Naive thymus-derived CD4-positive, alpha-beta T cell (primary cell): ENCODE data around the gene SLC22A1. TPM values are rescaled to one million over a fixed set of nuclear protein-coding genes. Genes with fewer than 3 reads are reported as not detected.
"Not testable (repeated sequence)": the region's sequence is repeated elsewhere in the genome, so short reads cannot be mapped to it uniquely, and the experiment has no call there.

Experiments
- ATAC-seq: fragments of 150-1000 bp; cut with Tn5 transposase; 2 replicates; pipeline ENCODE4 v1.10.0; 2021; ENCODE audit warnings: mild to moderate bottlenecking, moderate library complexity
- CTCF ChIA-PET: fragments of 350-600 bp; sonication (Branson Sonifier 250); formaldehyde crosslinking; loops from one replicate; lab custom pipeline; 2021; ENCODE audit warnings: antibody characterized with exemption; lab: Charles Lee
- POLR2A ChIA-PET: fragments of 350-600 bp; sonication (Branson Sonifier 250); formaldehyde crosslinking; loops from one replicate; lab custom pipeline; 2021; ENCODE audit warnings: antibody characterized with exemption, inconsistent platforms; lab: Charles Lee
- DNase-seq, 9 donors: peaks; one replicate each; pipeline versions ENCODE4 v3.0.0 to v3.0.0-alpha.2; 2020 to 2022; ENCODE audit warnings: mixed read lengths in 1 of 9
- H3K27ac ChIP-seq: one replicate; pipeline ENCODE4 v1.7.0; 2013; ENCODE audit warnings: mild to moderate bottlenecking, low read depth, low read length, moderate library complexity
- H3K27me3 ChIP-seq, 2 donors: one replicate each; pipeline ENCODE4 v1.7.0; 2013; ENCODE audit warnings: low read length in 2 of 2, mild to moderate bottlenecking in 2 of 2, moderate library complexity in 2 of 2; ENCODE audit not compliant: control insufficient read depth in 2 of 2, insufficient read depth in 2 of 2
- H3K36me3 ChIP-seq, 3 experiments: 1 replicate in 2 of 3; 2 replicates in 1 of 3; pipeline ENCODE4 v1.7.0; 2013; ENCODE audit warnings: low read length in 3 of 3, mild to moderate bottlenecking in 3 of 3, moderate library complexity in 1 of 3; ENCODE audit not compliant: insufficient read depth in 3 of 3, control insufficient read depth in 2 of 3
- H3K4me1 ChIP-seq, 2 donors: one replicate each; pipeline ENCODE4 v1.7.0; 2013; ENCODE audit warnings: low read length in 2 of 2, mild to moderate bottlenecking in 2 of 2, moderate library complexity in 1 of 2; ENCODE audit not compliant: control insufficient read depth in 2 of 2, insufficient read depth in 2 of 2
- H3K4me3 ChIP-seq: 2 replicates; pipeline ENCODE4 v1.7.0; 2013; ENCODE audit warnings: mild to moderate bottlenecking, low read length
- H3K9me3 ChIP-seq, 3 experiments: 1 replicate in 2 of 3; 2 replicates in 1 of 3; pipeline ENCODE4 v1.7.0; 2013; ENCODE audit warnings: low read length in 3 of 3; ENCODE audit not compliant: control insufficient read depth in 2 of 3
- H3K27ac Mint-ChIP-seq, 9 donors: one replicate each; pipeline ENCODE4 v1.8.0; 2020 to 2022; ENCODE audit warnings: mixed read lengths in 9 of 9, mild to moderate bottlenecking in 8 of 9, moderate library complexity in 5 of 9, inconsistent platforms in 2 of 9
- H3K27me3 Mint-ChIP-seq, 5 donors: one replicate each; pipeline ENCODE4 v1.8.0; 2021 to 2022; ENCODE audit warnings: mixed read lengths in 5 of 5, mild to moderate bottlenecking in 1 of 5
- H3K36me3 Mint-ChIP-seq, 5 donors: one replicate each; pipeline ENCODE4 v1.8.0; 2020 to 2022; ENCODE audit warnings: mixed read lengths in 5 of 5, mild to moderate bottlenecking in 3 of 5, inconsistent platforms in 1 of 5
- H3K4me1 Mint-ChIP-seq, 7 donors: one replicate each; pipeline ENCODE4 v1.8.0; 2020 to 2022; ENCODE audit warnings: mixed read lengths in 7 of 7, mild to moderate bottlenecking in 3 of 7, inconsistent platforms in 1 of 7
- H3K4me3 Mint-ChIP-seq, 10 donors: one replicate each; pipeline ENCODE4 v1.8.0; 2020 to 2022; ENCODE audit warnings: mild to moderate bottlenecking in 10 of 10, mixed read lengths in 10 of 10, moderate library complexity in 6 of 10, inconsistent platforms in 2 of 10
- H3K9me3 Mint-ChIP-seq, 11 donors: one replicate each; pipeline ENCODE4 v1.8.0; 2020 to 2022; ENCODE audit warnings: mixed read lengths in 11 of 11, mild to moderate bottlenecking in 4 of 11, inconsistent platforms in 1 of 11, moderate library complexity in 1 of 11
- intact Hi-C, 2 donors: fragments of 100-400 bp; cut with micrococcal nuclease; formaldehyde crosslinking; loops; one replicate each; pipeline ENCODE4 v1.15.1; 2023
- polyA plus RNA-seq, 2 donors: library from polyadenylated mRNA; unstranded; fragments of 300-500 nt; fragmentation: Illumina TruSeq; gene quantifications; one replicate each; pipeline ENCODE4 v1.2.3, GENCODE V29; 2021
- total RNA-seq, 6 experiments: library from RNA in 5 of 6; stranded (reverse) in 5 of 6; gene quantifications; 1 replicate in 5 of 6; 2 replicates in 1 of 6; pipeline ENCODE4 v1.2.3 and lab custom pipeline; 2021 to 2026

The SLC22A1 gene
- total and polyA plus RNA-seq, 7 experiments from 2014 or later = 0.39 to 2.2 (median 1.3) TPM; not detected in 3

DNA sequence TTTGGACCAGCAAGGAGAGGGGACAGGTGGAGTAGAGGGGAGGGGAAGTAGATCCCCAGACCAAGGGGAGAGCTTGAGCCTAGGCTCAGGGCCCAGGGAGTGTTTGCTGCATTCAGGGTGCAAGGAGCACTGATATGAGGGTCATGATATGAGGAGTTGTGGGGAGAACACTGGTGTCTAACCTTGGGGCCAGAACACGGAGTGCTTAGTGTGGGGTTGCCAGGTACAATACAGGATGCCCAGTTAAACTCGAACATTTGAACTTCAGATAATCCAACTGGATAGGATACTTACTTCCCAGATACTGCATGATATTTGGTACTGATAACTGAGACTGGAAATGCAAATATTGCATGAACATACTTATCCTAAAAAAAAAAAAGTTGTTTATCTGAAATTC is 2.4 kb downstream of the SLC22A1 start:
- Mint-ChIP-seq H3K27ac (peak overlapping the region in 1 of 9 donors; percentile 33), H3K36me3 (peaks cover 2 to 8% (median 5%) of the 10 kb centered on the region in 5 donors), H3K4me1 (no peaks in the 10 kb centered on the region), H3K4me3 (peak overlapping the region in 1 of 10 donors; percentile 5), H3K27me3 (peaks cover 0 to 5% (median 0%) of the 10 kb centered on the region in 5 donors), H3K9me3 (peaks cover 0 to 2% (median 0%) of the 10 kb centered on the region in 11 donors)
- Histone ChIP-seq H3K9me3 (no peaks in the 10 kb centered on the region), H3K36me3 (no peaks in the 10 kb centered on the region), H3K4me1 (no peaks in the 10 kb centered on the region), H3K27me3 (no peaks in the 10 kb centered on the region), H3K4me3 (no peak overlapping the region), H3K27ac (no peak overlapping the region)
- no peak for DNase-seq
- POLR2A ChIA-PET = no interaction called here
- CTCF ChIA-PET = no interaction called here
- intact Hi-C loops = no loop called here
- peak; percentile 29 for ATAC-seq

DNA sequence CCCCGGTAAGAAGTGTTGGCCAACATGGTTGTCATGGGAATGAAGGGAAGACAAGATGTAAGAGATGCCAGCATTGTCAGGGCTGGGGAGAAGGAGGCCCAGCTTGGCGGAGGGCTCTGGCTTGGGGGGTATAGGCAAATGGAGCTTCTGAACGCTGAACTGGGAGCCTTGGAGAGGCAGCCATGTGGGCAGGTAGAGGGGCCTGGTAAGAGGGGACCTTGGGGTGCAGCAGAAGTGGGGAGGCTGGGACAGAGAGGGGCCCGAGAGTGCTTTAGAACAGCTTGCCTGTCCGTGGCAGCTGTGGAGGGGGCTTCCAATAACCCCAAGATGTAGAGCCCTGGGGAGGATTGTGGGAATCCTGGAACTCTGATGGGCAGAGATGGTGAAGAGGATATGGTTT is 3.0 kb downstream of the SLC22A1 start:
- no peak overlapping the region for H3K27ac Mint-ChIP-seq
- Histone ChIP-seq H3K4me3 (no peak overlapping the region), H3K9me3 (no peaks in the 10 kb centered on the region), H3K27me3 (no peaks in the 10 kb centered on the region), H3K27ac (no peak overlapping the region), H3K4me1 (no peaks in the 10 kb centered on the region), H3K36me3 (no peaks in the 10 kb centered on the region)
- DNase-seq (no peak), ATAC-seq (no peak)
- intact Hi-C loops = no loop called here
- H3K36me3 Mint-ChIP-seq = peaks cover 0 to 5% (median 2%) of the 10 kb centered on the region in 5 donors
- H3K9me3 Mint-ChIP-seq = peaks cover 0 to 2% (median 0%) of the 10 kb centered on the region in 11 donors
- peaks cover 0 to 5% (median 0%) of the 10 kb centered on the region in 5 donors for H3K27me3 Mint-ChIP-seq
- no peak overlapping the region for H3K4me3 Mint-ChIP-seq
- no peaks in the 10 kb centered on the region for H3K4me1 Mint-ChIP-seq
- CTCF ChIA-PET = no interaction called here
- POLR2A ChIA-PET = no interaction called here

DNA sequence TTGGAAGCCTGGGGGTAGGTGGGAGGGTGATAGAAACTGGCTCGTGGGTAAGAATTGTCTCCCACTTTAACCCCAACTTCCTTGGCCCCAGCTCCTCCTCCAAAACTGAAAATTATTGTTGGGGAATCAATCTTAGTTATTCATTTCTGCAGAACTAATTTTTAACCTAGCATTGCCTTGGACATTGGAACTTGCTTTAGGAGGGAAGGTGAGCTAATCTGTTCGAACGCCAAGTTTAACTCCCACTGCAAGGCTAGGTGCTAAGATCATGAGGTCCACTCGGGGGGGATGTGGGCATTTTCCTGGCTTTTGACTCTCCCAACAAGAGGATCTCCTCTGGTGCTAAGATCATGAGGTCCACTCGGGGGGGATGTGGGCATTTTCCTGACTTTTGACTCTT is 3.5 kb downstream of the SLC22A1 start:
- H3K9me3 ChIP-seq, H3K36me3 ChIP-seq, H3K4me3 ChIP-seq, H3K27me3 Mint-ChIP-seq, H3K4me1 Mint-ChIP-seq, H3K27me3 ChIP-seq, H3K4me3 Mint-ChIP-seq, intact Hi-C loops, CTCF ChIA-PET, ATAC-seq, H3K27ac Mint-ChIP-seq, H3K9me3 Mint-ChIP-seq, POLR2A ChIA-PET, DNase-seq, H3K27ac ChIP-seq, H3K4me1 ChIP-seq, H3K36me3 Mint-ChIP-seq: not testable (repeated sequence)

DNA sequence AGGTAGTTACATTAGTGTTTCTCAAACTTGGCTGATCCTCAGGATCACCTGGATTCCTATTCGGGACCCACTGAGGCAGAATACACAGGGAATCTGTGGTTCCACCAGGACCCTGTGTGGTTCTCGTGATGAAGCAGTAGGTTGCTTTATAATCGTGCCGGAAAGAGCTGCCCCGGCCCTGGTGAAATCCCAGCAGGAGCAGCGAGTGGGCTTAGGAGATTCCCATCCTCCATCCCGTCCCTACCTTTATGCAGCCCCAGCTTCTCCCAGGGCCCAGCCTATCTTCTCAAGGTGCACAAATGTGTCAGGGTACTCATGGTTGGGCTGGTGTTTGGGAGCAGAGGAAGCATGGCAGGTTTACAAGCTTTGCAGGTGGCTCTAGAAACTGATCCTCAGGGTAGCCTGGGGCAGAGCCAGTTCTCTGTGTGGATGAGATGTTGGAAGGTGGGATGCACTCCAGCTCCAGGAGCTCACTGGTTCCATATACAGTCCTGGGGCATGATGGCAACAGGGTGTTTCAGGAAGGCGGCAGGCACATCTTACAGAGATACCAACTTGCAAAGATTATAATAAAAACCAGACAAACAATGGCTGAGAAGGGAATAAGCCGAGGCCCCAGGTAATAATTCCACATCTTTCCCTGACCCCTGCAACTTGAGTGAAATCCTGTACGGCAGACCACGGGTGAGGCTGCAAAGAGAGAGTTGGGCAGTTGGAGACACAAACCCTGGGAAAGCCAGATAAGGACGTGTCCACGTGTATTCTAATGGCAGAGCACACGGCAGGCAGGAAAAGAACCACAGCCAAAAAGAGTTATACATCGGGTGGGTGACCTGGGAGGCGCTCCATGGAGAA is 5.9 kb downstream of the SLC22A1 start:
- Mint-ChIP-seq H3K36me3 (peaks cover 0 to 4% (median 0%) of the 10 kb centered on the region in 5 donors), H3K27me3 (peaks cover 0 to 5% (median 0%) of the 10 kb centered on the region in 5 donors)
- POLR2A ChIA-PET = no interaction called here

DNA sequence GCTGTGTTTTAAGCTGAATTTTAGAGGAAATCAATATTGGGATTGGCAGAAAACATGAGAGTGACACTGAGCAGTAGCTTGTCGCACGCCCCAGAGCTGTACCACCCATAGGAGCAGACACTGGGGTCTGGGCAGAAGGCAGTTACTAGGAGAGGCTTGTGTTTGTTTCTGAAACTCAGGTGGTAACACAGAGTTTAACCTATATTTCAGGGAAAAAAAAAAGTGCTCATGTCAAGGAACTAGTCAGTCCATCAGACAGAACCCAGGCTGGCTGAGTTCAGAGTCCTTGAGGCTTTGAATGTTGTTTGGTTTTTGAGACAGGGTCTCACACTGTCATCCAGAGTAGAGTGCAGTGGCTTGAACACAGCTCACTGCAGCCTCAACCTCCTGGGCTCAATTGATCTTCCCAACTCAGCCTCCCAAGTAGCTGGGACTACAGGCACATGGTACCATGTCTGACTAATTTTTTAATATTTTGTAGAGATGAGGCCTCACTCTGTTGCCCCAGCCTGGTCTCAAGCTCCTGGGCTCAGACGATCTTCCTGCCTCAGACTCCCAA is 6.6 kb downstream of the SLC22A1 start:
- Mint-ChIP-seq H3K4me1 (no peaks in the 10 kb centered on the region), H3K27ac (no peak overlapping the region), H3K36me3 (peaks cover 0 to 4% (median 0%) of the 10 kb centered on the region in 5 donors), H3K27me3 (peaks cover 0 to 5% (median 0%) of the 10 kb centered on the region in 5 donors), H3K9me3 (peaks cover 0 to 2% (median 0%) of the 10 kb centered on the region in 11 donors), H3K4me3 (no peak overlapping the region)
- CTCF ChIA-PET = no interaction called here
- H3K4me3 ChIP-seq = no peak overlapping the region
- no peak for DNase-seq
- no peaks in the 10 kb centered on the region for H3K27me3 ChIP-seq
- no peak overlapping the region for H3K27ac ChIP-seq
- no peaks in the 10 kb centered on the region for H3K36me3 ChIP-seq
- no peaks in the 10 kb centered on the region for H3K9me3 ChIP-seq
- H3K4me1 ChIP-seq = no peaks in the 10 kb centered on the region
- POLR2A ChIA-PET = no interaction called here
- intact Hi-C loops = no loop called here
- ATAC-seq = no peak

More for the DNA sequence above, 5.9 kb downstream of the SLC22A1 start:
- H3K9me3 Mint-ChIP-seq = peaks cover 0 to 2% (median 0%) of the 10 kb centered on the region in 11 donors
- Histone ChIP-seq H3K9me3 (no peaks in the 10 kb centered on the region), H3K27me3 (no peaks in the 10 kb centered on the region), H3K4me1 (no peaks in the 10 kb centered on the region), H3K4me3 (no peak overlapping the region), H3K27ac (no peak overlapping the region), H3K36me3 (no peaks in the 10 kb centered on the region)
- peak overlapping the region in 1 of 9 donors; percentile 12 for H3K27ac Mint-ChIP-seq
- intact Hi-C loops = no loop called here
- H3K4me1 Mint-ChIP-seq = no peaks in the 10 kb centered on the region
- no peak for DNase-seq
- no peak for ATAC-seq
- CTCF ChIA-PET = no interaction called here
- no peak overlapping the region for H3K4me3 Mint-ChIP-seq

DNA sequence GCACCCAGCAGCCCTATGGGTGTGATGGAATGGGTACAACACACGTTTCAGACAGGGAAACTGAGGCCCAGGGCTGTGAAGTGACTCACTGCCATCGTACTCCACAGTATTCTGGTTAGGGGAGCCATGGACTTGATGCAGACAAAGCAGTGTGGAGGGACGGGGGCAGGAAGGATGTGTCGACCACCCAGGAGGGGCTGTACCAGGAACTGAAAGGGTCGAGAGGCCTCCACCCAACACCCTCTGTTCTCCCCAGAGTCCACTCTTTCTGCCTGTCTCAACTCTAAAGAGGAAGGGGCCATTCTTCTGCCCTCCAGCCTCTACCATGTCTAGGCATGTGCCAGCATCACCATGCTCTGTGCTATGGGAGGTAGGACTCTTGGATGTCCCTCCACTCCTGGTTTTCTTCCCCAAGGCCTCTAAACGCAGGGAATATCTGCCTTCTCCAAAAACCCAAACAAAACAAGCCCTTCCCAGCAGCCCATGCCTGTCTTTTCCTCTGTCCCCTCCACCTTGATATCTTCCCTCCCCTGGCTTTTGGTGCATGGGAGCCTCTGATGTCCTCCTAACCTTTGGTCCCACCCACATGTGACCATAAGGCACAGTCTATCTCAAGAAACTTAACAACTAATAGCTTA is 7.4 kb downstream of the SLC22A1 start:
- no peak for ATAC-seq
- Mint-ChIP-seq H3K27ac (peak overlapping the region in 1 of 9 donors; percentile 20), H3K4me3 (no peak overlapping the region), H3K4me1 (no peaks in the 10 kb centered on the region), H3K27me3 (no peaks in the 10 kb centered on the region), H3K36me3 (peaks cover 0 to 4% (median 0%) of the 10 kb centered on the region in 5 donors), H3K9me3 (no peaks in the 10 kb centered on the region)
- intact Hi-C loops = no loop called here
- DNase-seq = no peak
- POLR2A ChIA-PET = no interaction called here
- no peaks in the 10 kb centered on the region for H3K27me3 ChIP-seq
- no peak overlapping the region for H3K27ac ChIP-seq
- no peaks in the 10 kb centered on the region for H3K9me3 ChIP-seq
- no peak overlapping the region for H3K4me3 ChIP-seq
- CTCF ChIA-PET = no interaction called here
- H3K36me3 ChIP-seq = no peaks in the 10 kb centered on the region
- H3K4me1 ChIP-seq = no peaks in the 10 kb centered on the region
